Adrenal gland (tissue), 5 donors: ENCODE data around the gene CPXM2.

Experiments used
- CTCF ChIP-seq, 6 experiments: fragments of 450-650 bp in 4 of 6; fragments of 200-600 bp in 2 of 6; sonication (generic) in 1 of 6; IDR thresholded peaks; 1 replicate in 5 of 6; 2 replicates in 1 of 6; pipeline versions ENCODE4 v1.5.1 to v1.8.0; 2016 to 2021; ENCODE audit warnings: antibody characterized with exemption in 6 of 6, mild to moderate bottlenecking in 2 of 6, moderate library complexity in 1 of 6
- POLR2A ChIP-seq, 2 donors: fragments of 450-650 bp; IDR thresholded peaks; one replicate each; pipeline ENCODE4 v1.6.1; 2017; ENCODE audit warnings: antibody characterized with exemption in 2 of 2, mild to moderate bottlenecking in 2 of 2, moderate library complexity in 1 of 2
- donor health status: DM: no; HTN: no; CAD: no.

DNA sequence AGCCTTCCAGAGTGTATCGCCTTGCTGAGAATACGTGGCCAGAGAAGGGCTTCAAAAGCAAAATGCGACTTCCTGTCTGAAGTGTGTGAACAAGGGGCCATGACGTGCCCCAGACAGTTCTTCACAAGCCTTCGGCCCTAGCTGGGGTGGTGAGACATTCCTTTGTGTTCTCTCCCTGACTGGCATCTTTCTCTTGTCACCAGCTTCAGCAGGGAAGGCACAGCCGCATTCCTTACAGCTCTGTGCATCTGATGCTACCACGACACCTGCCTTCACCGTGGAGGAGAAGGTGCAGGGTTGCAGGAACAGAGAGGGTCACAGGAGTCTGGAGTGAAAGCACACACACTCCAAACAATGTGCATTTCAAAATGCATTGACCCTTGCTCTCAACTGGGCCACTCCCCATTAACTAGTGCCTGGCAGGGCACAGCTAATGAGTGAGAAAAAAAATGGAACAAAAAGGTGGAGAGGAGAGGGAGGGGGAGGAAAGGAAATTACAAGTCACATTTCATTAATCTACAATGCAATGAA lies 132.0 kb downstream of the CPXM2 start:
- TF ChIP-seq CTCF (IDR thresholded peaks at IDR 0.05) (no peak), POLR2A (IDR thresholded peaks at IDR 0.05) (no peak)
